Immature natural killer cell (primary cell): ENCODE results near the gene CSH1. TPM values are rescaled to one million over a fixed set of nuclear protein-coding genes. Genes with fewer than 3 reads are reported as not detected.
"Not testable (repeated sequence)": the region's sequence is repeated elsewhere in the genome, so short reads cannot be mapped to it uniquely, and the experiment has no call there.

ENCODE experiments used
- DNase-seq, 3 donors: peaks; one replicate each; pipeline ENCODE4 v3.0.0; 2022; ENCODE audit warnings: mixed read lengths in 1 of 3
- H3K27ac Mint-ChIP-seq, 6 donors: one replicate each; pipeline ENCODE4 v1.8.0; 2020; ENCODE audit warnings: mixed read lengths in 6 of 6, mild to moderate bottlenecking in 5 of 6, inconsistent platforms in 4 of 6, moderate library complexity in 3 of 6
- H3K27me3 Mint-ChIP-seq, 3 donors: one replicate each; pipeline ENCODE4 v1.8.0; 2020 to 2021; ENCODE audit warnings: low read depth in 3 of 3, mild to moderate bottlenecking in 3 of 3, mixed read lengths in 3 of 3, moderate library complexity in 3 of 3, inconsistent platforms in 1 of 3
- H3K36me3 Mint-ChIP-seq, 3 donors: one replicate each; pipeline ENCODE4 v1.8.0; 2020; ENCODE audit warnings: mixed read lengths in 3 of 3, inconsistent platforms in 2 of 3, mild to moderate bottlenecking in 2 of 3
- H3K4me1 Mint-ChIP-seq, 2 donors: one replicate each; pipeline ENCODE4 v1.8.0; 2020; ENCODE audit warnings: inconsistent platforms in 2 of 2, mild to moderate bottlenecking in 2 of 2, mixed read lengths in 2 of 2, moderate library complexity in 1 of 2
- H3K4me3 Mint-ChIP-seq, 5 donors: one replicate each; pipeline ENCODE4 v1.8.0; 2020; ENCODE audit warnings: mild to moderate bottlenecking in 5 of 5, mixed read lengths in 5 of 5, inconsistent platforms in 3 of 5, moderate library complexity in 3 of 5
- H3K9me3 Mint-ChIP-seq, 6 donors: one replicate each; pipeline ENCODE4 v1.8.0; 2020; ENCODE audit warnings: mild to moderate bottlenecking in 6 of 6, mixed read lengths in 6 of 6, inconsistent platforms in 4 of 6, moderate library complexity in 3 of 6
- polyA plus RNA-seq, 3 donors: library from polyadenylated mRNA; unstranded; fragments of 300-500 nt; fragmentation: Illumina TruSeq; gene quantifications; one replicate each; pipeline ENCODE4 v1.2.3, GENCODE V29; 2021

Gene CSH1
- polyA plus RNA-seq, 3 donors from 2014 or later = not detected

DNA sequence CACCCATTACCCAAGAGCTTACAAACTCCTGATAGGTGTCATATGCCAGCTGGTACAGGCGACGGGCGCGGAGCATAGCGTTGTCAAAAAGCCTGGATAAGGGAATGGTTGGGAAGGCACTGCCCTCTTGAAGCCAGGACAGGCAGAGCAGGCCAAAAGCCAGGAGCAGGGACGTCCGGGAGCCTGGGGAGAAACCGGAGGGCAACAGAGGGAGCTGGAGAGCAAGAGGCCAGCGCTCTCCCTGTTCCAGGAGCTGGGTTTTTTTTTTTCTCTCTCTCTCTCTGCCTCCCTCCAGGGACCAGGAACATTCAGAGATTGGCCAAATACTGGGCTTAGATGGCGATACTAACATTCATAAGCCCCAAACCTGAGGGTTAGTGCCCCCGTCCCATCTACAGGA is 15.0 kb downstream of the CSH1 start:
- not testable (repeated sequence) for H3K9me3 Mint-ChIP-seq, H3K36me3 Mint-ChIP-seq, H3K4me3 Mint-ChIP-seq, H3K27me3 Mint-ChIP-seq, DNase-seq, H3K4me1 Mint-ChIP-seq, H3K27ac Mint-ChIP-seq

- H3K27ac Mint-ChIP-seq = no peak overlapping the region
- DNase-seq = no peak
- H3K4me3 Mint-ChIP-seq = no peak overlapping the region
- peaks cover 0 to 2% of the 10 kb centered on the region in 2 donors for H3K4me1 Mint-ChIP-seq
- no peaks in the 10 kb centered on the region for H3K36me3 Mint-ChIP-seq
- no peaks in the 10 kb centered on the region for H3K9me3 Mint-ChIP-seq
- peaks cover 0 to 6% (median 2%) of the 10 kb centered on the region in 3 donors for H3K27me3 Mint-ChIP-seq
Observed at GRCh38 chr17:63880706-63881105, 15.7 kb downstream of the CSH1 start.

DNA sequence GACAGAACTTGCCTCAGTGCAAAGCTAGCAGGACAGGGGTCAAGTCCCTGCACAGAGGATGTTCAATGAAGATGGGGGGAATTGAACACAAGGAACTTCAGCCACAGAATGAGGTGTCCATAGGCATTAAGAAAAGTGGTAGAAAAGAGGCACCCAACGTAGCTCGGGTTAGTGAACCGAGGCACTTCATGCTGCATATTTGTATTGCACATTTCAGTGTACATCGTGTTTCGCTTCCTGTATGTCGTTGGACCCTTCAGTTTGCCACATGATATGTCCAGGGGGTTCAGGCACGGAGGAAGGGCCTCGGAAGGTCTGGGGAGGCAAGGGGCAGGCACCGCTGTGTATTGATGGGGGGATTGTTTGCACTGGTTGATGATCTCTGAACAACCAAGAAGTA is 18.0 kb downstream of the CSH1 start:
- DNase-seq, H3K36me3 Mint-ChIP-seq, H3K4me1 Mint-ChIP-seq, H3K27ac Mint-ChIP-seq, H3K4me3 Mint-ChIP-seq, H3K27me3 Mint-ChIP-seq, H3K9me3 Mint-ChIP-seq: not testable (repeated sequence)

DNA sequence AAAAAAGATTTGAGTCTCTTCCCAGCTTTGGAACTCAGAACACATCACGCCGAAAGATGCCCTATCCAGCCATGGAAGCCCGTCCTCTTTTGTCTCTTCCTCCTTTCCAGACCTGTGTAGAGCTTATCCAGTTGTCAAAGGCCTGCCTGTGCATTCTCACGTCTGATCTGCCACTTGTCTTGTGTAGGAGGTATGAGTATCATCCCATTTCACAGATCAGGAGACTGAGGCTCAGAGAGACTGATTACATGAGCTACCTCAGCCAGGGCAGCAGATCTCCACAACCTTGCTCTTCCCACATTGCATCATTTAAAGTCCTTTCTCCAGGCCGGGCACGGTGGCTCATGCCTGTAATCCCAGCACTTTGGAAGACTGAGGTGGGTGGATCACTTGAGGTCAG is 21.7 kb downstream of the CSH1 start:
- not testable (repeated sequence) for DNase-seq, H3K27me3 Mint-ChIP-seq, H3K27ac Mint-ChIP-seq, H3K4me3 Mint-ChIP-seq, H3K36me3 Mint-ChIP-seq, H3K9me3 Mint-ChIP-seq, H3K4me1 Mint-ChIP-seq

- not testable (repeated sequence) for H3K9me3 Mint-ChIP-seq, H3K4me1 Mint-ChIP-seq, DNase-seq, H3K36me3 Mint-ChIP-seq, H3K4me3 Mint-ChIP-seq, H3K27me3 Mint-ChIP-seq, H3K27ac Mint-ChIP-seq
Observed at GRCh38 chr17:63874061-63874626, 22.2 kb downstream of the CSH1 start.

- H3K9me3 Mint-ChIP-seq, H3K36me3 Mint-ChIP-seq, H3K27ac Mint-ChIP-seq, H3K27me3 Mint-ChIP-seq, DNase-seq, H3K4me3 Mint-ChIP-seq, H3K4me1 Mint-ChIP-seq: not testable (repeated sequence)
Observed at GRCh38 chr17:63873577-63873976, 22.8 kb downstream of the CSH1 start, which contains the start of gene CSH2. CSH2 (minus strand) TSS chr17:63873677; CDS start chr17:63873614, 63 bp downstream.

- not testable (repeated sequence) for H3K27me3 Mint-ChIP-seq, H3K36me3 Mint-ChIP-seq, H3K4me3 Mint-ChIP-seq, H3K4me1 Mint-ChIP-seq, DNase-seq, H3K27ac Mint-ChIP-seq, H3K9me3 Mint-ChIP-seq
Observed at GRCh38 chr17:63871646-63872365, 24.6 kb downstream of the CSH1 start.

DNA sequence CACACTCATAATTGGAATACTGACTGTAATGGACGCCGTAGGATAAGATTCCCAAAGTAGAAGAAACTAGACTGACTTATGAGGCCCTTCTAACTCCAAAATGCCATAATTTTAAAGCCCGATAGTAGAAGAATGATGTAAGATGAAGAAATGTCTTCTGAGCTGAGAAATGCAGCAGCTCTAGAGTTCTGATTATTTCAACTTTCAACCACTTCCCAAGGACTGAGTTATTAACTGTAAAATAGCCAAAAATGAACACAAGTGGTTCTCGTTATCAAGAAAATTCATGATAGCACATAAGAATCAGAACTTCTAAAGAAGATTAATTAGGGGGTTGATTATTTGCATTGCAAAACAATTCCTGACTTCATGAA is 26.1 kb downstream of the CSH1 start:
- not testable (repeated sequence) for H3K4me3 Mint-ChIP-seq, H3K9me3 Mint-ChIP-seq, DNase-seq, H3K27ac Mint-ChIP-seq, H3K4me1 Mint-ChIP-seq, H3K36me3 Mint-ChIP-seq, H3K27me3 Mint-ChIP-seq

- H3K27me3 Mint-ChIP-seq, H3K4me3 Mint-ChIP-seq, DNase-seq, H3K4me1 Mint-ChIP-seq, H3K9me3 Mint-ChIP-seq, H3K36me3 Mint-ChIP-seq, H3K27ac Mint-ChIP-seq: not testable (repeated sequence)
Observed at GRCh38 chr17:63869491-63870291, 26.7 kb downstream of the CSH1 start.

- H3K27me3 Mint-ChIP-seq, H3K4me3 Mint-ChIP-seq, H3K4me1 Mint-ChIP-seq, H3K36me3 Mint-ChIP-seq, H3K9me3 Mint-ChIP-seq, H3K27ac Mint-ChIP-seq, DNase-seq: not testable (repeated sequence)
Observed at GRCh38 chr17:63866625-63867024, 29.7 kb downstream of the CSH1 start.

DNA sequence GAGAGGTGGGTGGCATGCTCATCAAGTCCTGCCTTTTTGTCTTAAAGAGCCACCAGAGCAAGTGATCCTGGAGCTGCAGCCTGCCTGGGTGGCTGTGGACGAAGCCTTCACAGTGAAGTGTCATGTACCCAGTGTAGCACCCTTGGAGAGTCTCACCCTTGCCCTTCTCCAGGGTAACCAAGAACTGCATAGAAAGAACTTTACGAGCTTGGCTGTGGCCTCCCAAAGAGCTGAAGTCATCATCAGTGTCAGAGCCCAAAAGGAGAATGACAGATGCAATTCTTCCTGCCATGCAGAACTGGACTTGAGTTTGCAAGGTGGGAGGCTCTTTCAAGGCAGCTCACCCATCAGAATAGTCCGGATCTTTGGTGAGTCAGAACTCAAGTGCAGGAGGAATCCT is 37.1 kb downstream of the CSH1 start:
- Mint-ChIP-seq H3K27ac (no peak overlapping the region), H3K36me3 (no peaks in the 10 kb centered on the region), H3K27me3 (no peaks in the 10 kb centered on the region)

GRCh38 chr17:63856425-63856824 is 39.9 kb downstream of the CSH1 start:
- H3K36me3 Mint-ChIP-seq, H3K27me3 Mint-ChIP-seq, H3K27ac Mint-ChIP-seq, H3K4me3 Mint-ChIP-seq, H3K9me3 Mint-ChIP-seq, H3K4me1 Mint-ChIP-seq, DNase-seq: not testable (repeated sequence)

More for the DNA sequence above, 37.1 kb downstream of the CSH1 start:
- no peak overlapping the region for H3K4me3 Mint-ChIP-seq
- no peaks in the 10 kb centered on the region for H3K9me3 Mint-ChIP-seq
- DNase-seq = no peak
- no peaks in the 10 kb centered on the region for H3K4me1 Mint-ChIP-seq

GRCh38 chr17:63855185-63855584 is 41.2 kb downstream of the CSH1 start:
- Mint-ChIP-seq H3K27me3 (no peaks in the 10 kb centered on the region), H3K27ac (no peak overlapping the region), H3K36me3 (no peaks in the 10 kb centered on the region), H3K4me1 (no peaks in the 10 kb centered on the region), H3K9me3 (no peaks in the 10 kb centered on the region), H3K4me3 (no peak overlapping the region)
- DNase-seq = no peak

GRCh38 chr17:63854709-63855108 is 41.7 kb downstream of the CSH1 start:
- Mint-ChIP-seq H3K27ac (no peak overlapping the region), H3K4me1 (no peaks in the 10 kb centered on the region), H3K9me3 (no peaks in the 10 kb centered on the region), H3K27me3 (no peaks in the 10 kb centered on the region), H3K4me3 (no peak overlapping the region), H3K36me3 (no peaks in the 10 kb centered on the region)
- no peak for DNase-seq
